Activated CD8-positive, alpha-beta memory T cell treated with anti-CD3 and anti-CD28 coated beads, Interleukin-2, amount 10 ng/mL, durations not matched to agents 7 days and 5 days (primary cell): ENCODE data around the gene ICAM2. TPM values are rescaled to one million over a fixed set of nuclear protein-coding genes. Genes with fewer than 3 reads are reported as not detected.

Experiments
- ATAC-seq: fragments of 150-1000 bp; cut with Tn5 transposase; one replicate; pipeline ENCODE4 v1.10.0; 2021; ENCODE audit warnings: moderate library complexity
- CTCF ChIA-PET: fragments of 350-600 bp; sonication (Branson Sonifier 250); formaldehyde crosslinking; loops from one replicate; lab custom pipeline; 2021; ENCODE audit warnings: antibody characterized with exemption; lab: Charles Lee
- DNase-seq: peaks from one replicate; pipeline ENCODE4 v3.0.0-alpha.2; 2020
- H3K27ac Mint-ChIP-seq: one replicate; pipeline ENCODE4 v1.8.0; 2021; ENCODE audit warnings: mild to moderate bottlenecking, mixed read lengths
- H3K27me3 Mint-ChIP-seq: one replicate; pipeline ENCODE4 v1.8.0; 2021; ENCODE audit warnings: mixed read lengths
- H3K36me3 Mint-ChIP-seq: one replicate; pipeline ENCODE4 v1.8.0; 2021; ENCODE audit warnings: mild to moderate bottlenecking, mixed read lengths
- H3K4me1 Mint-ChIP-seq: one replicate; pipeline ENCODE4 v1.8.0; 2021; ENCODE audit warnings: mixed read lengths
- H3K4me3 Mint-ChIP-seq: one replicate; pipeline ENCODE4 v1.8.0; 2021; ENCODE audit warnings: mild to moderate bottlenecking, moderate library complexity, mixed read lengths
- H3K9me3 Mint-ChIP-seq: one replicate; pipeline ENCODE4 v1.8.0; 2022; ENCODE audit warnings: low read depth, mixed read lengths
- total RNA-seq, 2 experiments: library from RNA; stranded (reverse); gene quantifications; one replicate each; pipeline ENCODE4 v1.2.3, GENCODE V29; 2021

Gene ICAM2
- total RNA-seq, 2 experiments from 2014 or later, result 39.0 to 40.6 TPM

DNA sequence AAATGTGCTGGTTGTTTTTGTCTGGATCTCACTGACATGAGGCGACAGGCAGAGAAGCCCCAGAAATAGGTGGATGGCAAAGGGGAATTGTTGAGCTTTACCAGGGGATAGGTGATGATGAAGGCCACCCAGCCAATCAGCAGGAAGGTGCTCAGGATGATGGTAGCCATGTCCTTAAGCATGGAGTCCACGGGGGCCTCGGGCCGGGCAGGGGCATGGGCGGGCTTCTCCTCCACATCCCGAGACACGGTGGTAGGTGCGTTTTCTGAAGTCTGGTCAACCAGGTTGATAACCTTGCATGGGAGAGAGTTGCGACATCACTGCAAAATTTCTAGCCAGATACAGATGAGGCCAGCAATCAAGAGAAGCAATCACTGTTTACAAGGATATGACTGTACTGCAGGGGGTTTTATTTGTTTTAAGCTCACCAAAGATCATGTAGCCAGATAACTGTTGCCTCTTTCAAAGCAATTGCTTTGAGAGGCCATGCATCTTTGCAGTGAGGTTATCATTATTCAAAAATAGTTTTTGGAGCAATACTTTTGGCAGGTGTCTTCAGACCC, 37.3 kb upstream of the ICAM2 start:
- peaks cover 21% of the 10 kb centered on the region for H3K36me3 Mint-ChIP-seq

GRCh38 chr17:64056269-64057005, 36.0 kb upstream of the ICAM2 start:
- Mint-ChIP-seq H3K9me3 (no peaks in the 10 kb centered on the region), H3K4me1 (peaks cover 38% of the 10 kb centered on the region), H3K36me3 (peaks cover 28% of the 10 kb centered on the region), H3K4me3 (no peak overlapping the region), H3K27ac (peak overlapping the region; percentile 65), H3K27me3 (no peaks in the 10 kb centered on the region)
- DNase-seq (no peak), ATAC-seq (no peak)
- CTCF ChIA-PET, result interaction anchor here (0.9 to 3.8 kb wide), 7 partner anchors 12 to 82 kb away, joined by 3 to 22 read pairs (median 4); partner anchors contain the start of gene ERN1

More for the DNA sequence above, 37.3 kb upstream of the ICAM2 start:
- H3K27ac Mint-ChIP-seq, result peak overlapping the region; percentile 11
- no peaks in the 10 kb centered on the region for H3K27me3 Mint-ChIP-seq
- CTCF ChIA-PET, result interaction anchor here (1.1 to 3.8 kb wide), 3 partner anchors 11 to 75 kb away, joined by 3 to 22 read pairs (median 6); no protein-coding TSS in a partner anchor
- ATAC-seq (no peak), DNase-seq (no peak)
- H3K4me3 Mint-ChIP-seq, result no peak overlapping the region
- peaks cover 44% of the 10 kb centered on the region for H3K4me1 Mint-ChIP-seq
- H3K9me3 Mint-ChIP-seq, result no peaks in the 10 kb centered on the region

DNA sequence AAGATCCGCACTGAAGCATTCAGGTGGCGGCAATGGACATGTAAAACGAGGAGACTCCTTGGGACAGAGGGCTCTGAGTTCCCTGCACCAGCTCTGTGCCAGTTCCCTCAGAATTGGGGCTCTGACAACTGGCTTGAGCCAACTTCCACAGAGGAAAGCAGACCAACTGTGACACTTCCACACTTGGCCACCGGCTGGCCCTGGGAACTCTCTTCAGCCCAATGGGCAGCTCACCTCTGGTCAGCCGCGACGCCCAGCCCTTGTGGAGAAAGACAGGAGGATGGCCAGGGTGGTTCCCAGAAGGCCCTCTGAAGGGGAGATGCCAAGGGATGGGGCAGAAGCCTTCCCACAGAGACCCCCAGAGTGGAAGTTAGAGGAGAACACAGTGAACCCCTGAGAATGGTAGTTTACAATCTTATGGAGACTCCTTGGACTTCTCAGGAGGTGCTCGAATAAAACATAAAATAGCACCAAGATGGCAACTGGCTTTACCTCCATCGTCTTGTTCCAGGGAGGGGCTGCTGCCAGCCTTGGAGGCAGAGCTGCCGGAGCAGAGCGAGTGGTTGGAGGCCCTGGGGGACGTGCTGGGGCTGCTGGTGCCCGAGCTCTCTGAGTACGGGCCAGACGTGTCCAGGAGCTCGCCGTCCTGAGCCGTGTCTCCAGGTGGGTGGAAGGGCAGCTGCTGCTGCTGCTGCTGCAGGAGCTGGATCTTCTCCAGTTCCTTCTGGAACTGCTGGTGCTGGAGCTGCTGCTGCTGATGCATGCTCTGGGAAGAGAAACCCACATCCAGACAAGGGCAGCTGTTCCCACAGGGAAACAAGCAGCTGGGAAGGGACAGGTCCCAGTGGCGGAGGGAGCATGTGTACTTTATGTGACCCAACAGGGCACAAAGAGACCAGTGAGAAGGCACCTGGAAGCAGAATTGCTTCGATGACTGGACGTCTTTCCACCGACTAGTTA, 35.0 kb upstream of the ICAM2 start:
- Mint-ChIP-seq H3K9me3 (no peaks in the 10 kb centered on the region), H3K27me3 (no peaks in the 10 kb centered on the region), H3K4me1 (peaks cover 38% of the 10 kb centered on the region), H3K27ac (peak overlapping the region; percentile 17), H3K36me3 (peaks cover 34% of the 10 kb centered on the region), H3K4me3 (no peak overlapping the region)
- ATAC-seq (no peak), DNase-seq (no peak)
- CTCF ChIA-PET, result interaction anchor here (1.0 to 3.8 kb wide), 6 partner anchors 22 to 78 kb away, joined by 3 to 22 read pairs (median 7); no protein-coding TSS in a partner anchor

DNA sequence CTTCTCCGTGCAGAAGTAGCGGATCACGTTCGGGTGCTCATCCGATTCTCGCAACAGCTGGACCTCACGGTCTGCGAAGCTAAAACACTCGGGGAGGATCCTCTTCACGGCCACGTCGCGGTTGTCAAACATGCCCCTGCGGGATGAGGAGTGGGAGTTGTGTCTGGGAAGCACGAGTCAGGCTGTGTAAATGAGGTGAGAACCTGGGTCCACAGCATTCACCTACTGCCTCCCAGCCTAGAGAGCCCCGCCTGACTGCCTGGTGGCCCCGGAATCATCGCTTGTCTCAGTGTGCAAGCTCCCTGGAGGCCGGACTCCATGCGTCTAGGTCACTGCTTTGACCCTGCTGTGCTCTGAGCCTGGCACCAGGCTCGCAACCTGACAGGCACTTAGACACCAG, 33.9 kb upstream of the ICAM2 start:
- Mint-ChIP-seq H3K4me1 (peaks cover 40% of the 10 kb centered on the region), H3K27ac (no peak overlapping the region)

GRCh38 chr17:64053101-64053500, 32.7 kb upstream of the ICAM2 start:
- DNase-seq, result no peak
- ATAC-seq, result no peak
- peak overlapping the region; percentile 9 for H3K27ac Mint-ChIP-seq
- H3K9me3 Mint-ChIP-seq, result no peaks in the 10 kb centered on the region
- peaks cover 28% of the 10 kb centered on the region for H3K36me3 Mint-ChIP-seq
- H3K27me3 Mint-ChIP-seq, result no peaks in the 10 kb centered on the region
- CTCF ChIA-PET, result interaction anchor here (0.9 to 1.6 kb wide), 4 partner anchors 11 to 60 kb away, joined by 3 to 4 read pairs (median 3); no protein-coding TSS in a partner anchor
- H3K4me1 Mint-ChIP-seq, result peaks cover 38% of the 10 kb centered on the region
- no peak overlapping the region for H3K4me3 Mint-ChIP-seq

More for the DNA sequence above, 33.9 kb upstream of the ICAM2 start:
- DNase-seq (no peak), ATAC-seq (no peak)
- Mint-ChIP-seq H3K9me3 (no peaks in the 10 kb centered on the region), H3K27me3 (no peaks in the 10 kb centered on the region), H3K36me3 (peaks cover 28% of the 10 kb centered on the region), H3K4me3 (no peak overlapping the region)
- CTCF ChIA-PET, result interaction anchor here (1.5 to 1.8 kb wide), 2 partner anchors 25 to 28 kb away, joined by 7 read pairs; no protein-coding TSS in a partner anchor

DNA sequence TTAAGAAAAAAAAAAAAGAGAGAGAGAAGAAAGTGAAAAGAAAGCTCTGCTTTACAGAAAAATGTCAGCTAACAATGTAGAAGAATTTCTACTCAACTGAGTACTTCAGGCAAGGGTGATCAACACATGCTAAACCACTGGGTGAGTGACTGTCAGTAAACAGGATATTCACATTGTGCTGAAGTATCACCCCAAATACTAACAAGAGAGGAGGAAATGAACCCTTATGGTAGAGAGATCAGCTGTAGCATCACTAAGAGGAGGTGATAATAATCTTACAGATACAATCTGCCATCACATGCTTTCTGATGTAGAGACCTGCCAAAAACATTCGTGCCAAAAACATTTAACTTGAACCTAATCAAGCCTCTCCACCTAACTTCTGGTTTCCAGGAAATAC, 30.7 kb upstream of the ICAM2 start:
- Mint-ChIP-seq H3K4me1 (peaks cover 27% of the 10 kb centered on the region), H3K4me3 (no peak overlapping the region), H3K27ac (peak overlapping the region; percentile 82), H3K27me3 (no peaks in the 10 kb centered on the region), H3K9me3 (no peaks in the 10 kb centered on the region), H3K36me3 (peaks cover 22% of the 10 kb centered on the region)
- CTCF ChIA-PET, result interaction anchor here (0.9 to 6.6 kb wide), 13 partner anchors 9 to 231 kb away, joined by 3 to 87 read pairs (median 5); partner anchors contain the start of genes ERN1 and ICAM2
- ATAC-seq (peak; percentile 99), DNase-seq (peak; percentile 58)

- DNase-seq (no peak), ATAC-seq (no peak)
- H3K4me3 Mint-ChIP-seq, result no peak overlapping the region
- peaks cover 26% of the 10 kb centered on the region for H3K36me3 Mint-ChIP-seq
- no peaks in the 10 kb centered on the region for H3K9me3 Mint-ChIP-seq
- CTCF ChIA-PET, result interaction anchor here (1.0 to 6.6 kb wide), 6 partner anchors 10 to 97 kb away, joined by 3 to 87 read pairs (median 4); no protein-coding TSS in a partner anchor
- H3K4me1 Mint-ChIP-seq, result peaks cover 28% of the 10 kb centered on the region
- H3K27ac Mint-ChIP-seq, result no peak overlapping the region
- H3K27me3 Mint-ChIP-seq, result no peaks in the 10 kb centered on the region
Measured at GRCh38 chr17:64048805-64049204, 28.4 kb upstream of the ICAM2 start.

- DNase-seq (no peak), ATAC-seq (no peak)
- peak overlapping the region; percentile 33 for H3K27ac Mint-ChIP-seq
- peaks cover 10% of the 10 kb centered on the region for H3K36me3 Mint-ChIP-seq
- CTCF ChIA-PET, result interaction anchor here (6.6 kb wide), 1 partner anchor 18 kb away, joined by 87 read pairs; no protein-coding TSS in a partner anchor
- H3K9me3 Mint-ChIP-seq, result no peaks in the 10 kb centered on the region
- peaks cover 10% of the 10 kb centered on the region for H3K4me1 Mint-ChIP-seq
- H3K27me3 Mint-ChIP-seq, result no peaks in the 10 kb centered on the region
- H3K4me3 Mint-ChIP-seq, result no peak overlapping the region
Measured at GRCh38 chr17:64045176-64045575, 24.7 kb upstream of the ICAM2 start.

- H3K36me3 Mint-ChIP-seq, result peaks cover 6% of the 10 kb centered on the region
- peaks cover 5% of the 10 kb centered on the region for H3K4me1 Mint-ChIP-seq
- CTCF ChIA-PET, result interaction anchor here (0.5 to 3.4 kb wide), 17 partner anchors 8 to 177 kb away, joined by 3 to 13 read pairs (median 3); partner anchors contain the start of gene ICAM2
- no peaks in the 10 kb centered on the region for H3K9me3 Mint-ChIP-seq
- no peak overlapping the region for H3K4me3 Mint-ChIP-seq
- ATAC-seq (no peak), DNase-seq (no peak)
- no peak overlapping the region for H3K27ac Mint-ChIP-seq
- H3K27me3 Mint-ChIP-seq, result no peaks in the 10 kb centered on the region
Measured at GRCh38 chr17:64042700-64043485, 22.5 kb upstream of the ICAM2 start.

DNA sequence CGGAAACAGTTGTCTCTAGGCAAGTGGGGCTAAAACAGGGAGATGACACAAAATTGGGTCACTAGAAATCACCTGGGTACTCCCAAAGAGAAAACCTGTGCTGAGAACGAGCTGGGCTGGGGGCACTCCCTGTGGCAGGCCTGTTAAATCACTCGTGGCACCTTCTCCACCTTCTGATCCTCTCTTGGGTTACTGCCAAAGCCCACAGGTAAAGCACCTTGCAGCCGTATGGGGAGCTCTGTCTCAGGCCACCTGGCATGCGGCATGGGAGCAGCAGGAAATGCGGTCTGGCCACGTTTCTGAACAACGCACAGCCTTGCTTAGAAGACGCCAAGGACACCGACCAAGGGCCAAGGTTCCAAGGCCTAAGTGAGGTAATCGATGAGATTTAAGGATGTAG, 21.5 kb upstream of the ICAM2 start:
- Mint-ChIP-seq H3K9me3 (no peaks in the 10 kb centered on the region), H3K4me3 (no peak overlapping the region), H3K27ac (no peak overlapping the region), H3K27me3 (no peaks in the 10 kb centered on the region), H3K36me3 (peaks cover 6% of the 10 kb centered on the region), H3K4me1 (peaks cover 5% of the 10 kb centered on the region)
- no peak for DNase-seq
- CTCF ChIA-PET, result interaction anchor here (0.5 to 3.4 kb wide), 14 partner anchors 9 to 92 kb away, joined by 3 to 13 read pairs (median 4); partner anchors contain the start of gene ICAM2
- no peak for ATAC-seq

DNA sequence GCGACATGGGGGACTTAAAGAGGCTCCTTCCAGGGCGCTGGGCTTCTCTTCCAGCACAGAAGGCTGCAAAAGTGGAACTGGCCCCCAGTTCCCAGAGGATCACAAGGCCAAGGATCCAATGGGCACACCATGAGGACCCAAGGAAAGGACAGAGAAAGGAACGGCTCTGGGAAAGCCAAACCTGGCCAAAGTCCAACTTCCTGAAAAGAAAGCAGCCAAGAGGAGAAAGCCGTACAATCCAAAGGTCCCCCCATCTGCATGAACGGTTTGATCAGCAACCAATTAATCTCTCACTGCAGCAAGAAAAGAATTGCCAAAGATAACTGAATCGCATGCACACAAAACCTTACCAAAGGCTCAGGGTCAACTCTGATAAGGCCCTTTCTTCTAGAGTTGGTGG, 19.8 kb upstream of the ICAM2 start:
- H3K4me3 Mint-ChIP-seq, result no peak overlapping the region
- H3K36me3 Mint-ChIP-seq, result peaks cover 3% of the 10 kb centered on the region
- no peaks in the 10 kb centered on the region for H3K9me3 Mint-ChIP-seq
- no peaks in the 10 kb centered on the region for H3K27me3 Mint-ChIP-seq
- no peak overlapping the region for H3K27ac Mint-ChIP-seq
- H3K4me1 Mint-ChIP-seq, result peaks cover 3% of the 10 kb centered on the region
- DNase-seq, result no peak
- ATAC-seq, result no peak
- CTCF ChIA-PET, result interaction anchor here (1.1 to 2.8 kb wide), 3 partner anchors 11 to 24 kb away, joined by 3 to 17 read pairs (median 6); no protein-coding TSS in a partner anchor

- no peaks in the 10 kb centered on the region for H3K4me1 Mint-ChIP-seq
- no peak overlapping the region for H3K4me3 Mint-ChIP-seq
- CTCF ChIA-PET, result interaction anchor here (0.6 to 2.8 kb wide), 4 partner anchors 10 to 94 kb away, joined by 3 to 17 read pairs (median 6); no protein-coding TSS in a partner anchor
- ATAC-seq (no peak), DNase-seq (no peak)
- H3K36me3 Mint-ChIP-seq, result peaks cover 2% of the 10 kb centered on the region
- no peaks in the 10 kb centered on the region for H3K9me3 Mint-ChIP-seq
- no peak overlapping the region for H3K27ac Mint-ChIP-seq
- H3K27me3 Mint-ChIP-seq, result no peaks in the 10 kb centered on the region
Measured at GRCh38 chr17:64039106-64039400, 18.6 kb upstream of the ICAM2 start.
